CD14-positive monocyte (primary cell): ENCODE measurements around the gene HYOU1. TPM values are rescaled to one million over a fixed set of nuclear protein-coding genes. Genes with fewer than 3 reads are reported as not detected.

ENCODE experiments used
- DNase-seq, 3 donors: peaks; one replicate each; pipeline ENCODE4 v3.0.0-alpha.2; 2011 to 2022
- H2AFZ ChIP-seq: 2 replicates; pipeline ENCODE4 v1.6.0; 2012; ENCODE audit warnings: mild to moderate bottlenecking, low read depth, low read length, inconsistent platforms; ENCODE audit not compliant: insufficient read depth, poor library complexity, severe bottlenecking
- H3K27ac ChIP-seq, 2 donors: 1 replicate in 1 of 2; 2 replicates in 1 of 2; pipeline ENCODE4 v1.5.1; 2012 to 2013; ENCODE audit warnings: low read length in 2 of 2, control low read depth in 1 of 2, inconsistent platforms in 1 of 2, low read depth in 1 of 2, mild to moderate bottlenecking in 1 of 2
- H3K27me3 ChIP-seq, 2 donors: one replicate each; pipeline versions ENCODE4 v1.6.0 to v1.6.1; 2011 to 2013; ENCODE audit warnings: low read length in 2 of 2; ENCODE audit not compliant: control insufficient read depth in 2 of 2, insufficient read depth in 2 of 2
- H3K36me3 ChIP-seq, 2 donors: replicated peaks in 1 of 2; 1 replicate in 1 of 2; 2 replicates in 1 of 2; pipeline versions ENCODE4 v1.5.1 to v1.6.1; 2012 to 2013; ENCODE audit warnings: low read length in 2 of 2, control low read depth in 1 of 2, inconsistent platforms in 1 of 2, mild to moderate bottlenecking in 1 of 2; ENCODE audit not compliant: insufficient read depth in 2 of 2, control insufficient read depth in 1 of 2
- H3K4me1 ChIP-seq, 2 donors: 1 replicate in 1 of 2; 2 replicates in 1 of 2; pipeline versions ENCODE4 v1.5.1 to v1.6.1; 2012 to 2013; ENCODE audit warnings: low read length in 2 of 2, control low read depth in 1 of 2, inconsistent platforms in 1 of 2, mild to moderate bottlenecking in 1 of 2, moderate library complexity in 1 of 2; ENCODE audit not compliant: insufficient read depth in 2 of 2, control insufficient read depth in 1 of 2
- H3K4me2 ChIP-seq: replicated peaks from 2 replicates; pipeline ENCODE3; 2012; ENCODE audit warnings: low read length, moderate library complexity, mild to moderate bottlenecking; ENCODE audit not compliant: poor library complexity, severe bottlenecking; ENCODE audit errors: extremely low read depth
- H3K4me3 ChIP-seq, 3 experiments: fragments of 200-600 bp in 1 of 3; sonication (generic) in 1 of 3; replicated peaks in 1 of 3; 1 replicate in 2 of 3; 2 replicates in 1 of 3; pipeline ENCODE4 v1.5.1; 2011 to 2013; ENCODE audit warnings: low read length in 3 of 3, mild to moderate bottlenecking in 3 of 3, control low read depth in 2 of 3, low read depth in 2 of 3, inconsistent platforms in 1 of 3, moderate library complexity in 1 of 3
- H3K79me2 ChIP-seq: 2 replicates; pipeline ENCODE4 v1.6.0; 2012; ENCODE audit warnings: mild to moderate bottlenecking, control low read depth, inconsistent platforms, low read length, moderate library complexity; ENCODE audit not compliant: insufficient read depth
- H3K9ac ChIP-seq: 2 replicates; pipeline ENCODE4 v1.6.0; 2017; ENCODE audit warnings: low read length, mild to moderate bottlenecking; ENCODE audit not compliant: insufficient read depth, poor library complexity, severe bottlenecking
- H3K9me3 ChIP-seq, 2 donors: replicated peaks in 1 of 2; 1 replicate in 1 of 2; 2 replicates in 1 of 2; pipeline versions ENCODE4 v1.5.1 to v1.6.1; 2012 to 2013; ENCODE audit warnings: low read length in 2 of 2, control low read depth in 1 of 2; ENCODE audit not compliant: control insufficient read depth in 1 of 2, insufficient read depth in 1 of 2
- H4K20me1 ChIP-seq: 2 replicates; pipeline ENCODE4 v1.6.0; 2012; ENCODE audit warnings: mild to moderate bottlenecking, low read length, control low read depth, moderate library complexity; ENCODE audit not compliant: insufficient read depth
- H3K27ac Mint-ChIP-seq, 7 donors: one replicate each; pipeline ENCODE4 v1.8.0; 2020; ENCODE audit warnings: mild to moderate bottlenecking in 7 of 7, mixed read lengths in 7 of 7, moderate library complexity in 6 of 7, inconsistent platforms in 2 of 7
- H3K27me3 Mint-ChIP-seq, 3 donors: one replicate each; pipeline ENCODE4 v1.8.0; 2021 to 2022; ENCODE audit warnings: low read depth in 3 of 3, mild to moderate bottlenecking in 3 of 3, mixed read lengths in 3 of 3, moderate library complexity in 3 of 3, inconsistent platforms in 1 of 3
- H3K36me3 Mint-ChIP-seq, 2 donors: one replicate each; pipeline ENCODE4 v1.8.0; 2020; ENCODE audit warnings: mixed read lengths in 2 of 2, inconsistent platforms in 1 of 2, mild to moderate bottlenecking in 1 of 2
- H3K4me1 Mint-ChIP-seq: one replicate; pipeline ENCODE4 v1.8.0; 2020; ENCODE audit warnings: mild to moderate bottlenecking, mixed read lengths
- H3K4me3 Mint-ChIP-seq, 2 donors: one replicate each; pipeline ENCODE4 v1.8.0; 2020; ENCODE audit warnings: mild to moderate bottlenecking in 2 of 2, mixed read lengths in 2 of 2, moderate library complexity in 1 of 2
- H3K9me3 Mint-ChIP-seq, 7 donors: one replicate each; pipeline ENCODE4 v1.8.0; 2020 to 2022; ENCODE audit warnings: mixed read lengths in 7 of 7, mild to moderate bottlenecking in 6 of 7, moderate library complexity in 6 of 7, inconsistent platforms in 2 of 7
- CTCF ChIP-seq: fragments of 200-600 bp; IDR thresholded peaks from one replicate; pipeline ENCODE4 v1.8.0; 2022; ENCODE audit warnings: antibody characterized with exemption, mild to moderate bottlenecking
- WGBS: methylation state at CpG from one replicate; pipeline ENCODE4 v1.1.5; 2013; ENCODE audit warnings: missing lambda C conversion rate; ENCODE audit not compliant: insufficient coverage; 5-methylcytosine and 5-hydroxymethylcytosine counted together
- intact Hi-C, 2 donors: fragments of 100-400 bp; cut with micrococcal nuclease; formaldehyde crosslinking; loops; one replicate each; pipeline versions ENCODE4 v1.15.0 to v1.15.1; 2023
- polyA plus RNA-seq, 3 donors: library from polyadenylated mRNA; depleted of rRNA in 1 of 3; unstranded in 2 of 3; stranded (reverse) in 1 of 3; fragments of 300-500 nt in 2 of 3; fragments of >200 nt in 1 of 3; fragmentation: Illumina TruSeq in 2 of 3; gene quantifications; 1 replicate in 2 of 3; 2 replicates in 1 of 3; pipeline ENCODE4 v1.2.3, GENCODE V29; 2012 to 2021

The HYOU1 gene
- polyA plus RNA-seq, 3 donors: 8.4 to 34.9 (median 8.6) TPM

GRCh38 chr11:119085437-119085847 is 28.4 kb upstream of the HYOU1 start:
- Histone ChIP-seq H3K27me3 (no peaks in the 10 kb centered on the region), H4K20me1 (no peaks in the 10 kb centered on the region), H3K27ac (peak overlapping the region; percentile 83 to 90), H3K9ac (peak overlapping the region; percentile 67), H3K36me3 (peaks cover 22 to 23% of the 10 kb centered on the region in 2 donors), H3K4me2 (peak overlapping the region; percentile 86), H3K4me1 (peaks cover 29 to 38% of the 10 kb centered on the region in 2 donors), H3K4me3 (peak overlapping the region; percentile 50 to 96 (median 77)), H2AFZ (peak overlapping the region; percentile 91), H3K79me2 (peaks cover 20% of the 10 kb centered on the region), H3K9me3 (no peaks in the 10 kb centered on the region)
- H3K27ac Mint-ChIP-seq: peak overlapping the region; percentile 89 to 97 (median 95)
- no peak for DNase-seq
- intact Hi-C loops: loop anchor here (2.0 to 5.0 kb wide), 3 partner anchors 15 to 37 kb away; partner anchors contain the start of genes DPAGT1 (in 1 of the 2), HINFP (in 1 of the 2) and VPS11 (in 1 of the 2)
- H3K4me1 Mint-ChIP-seq: peaks cover 45% of the 10 kb centered on the region
- peaks cover 27 to 35% of the 10 kb centered on the region in 2 donors for H3K36me3 Mint-ChIP-seq
- no peak for TF ChIP-seq CTCF
- H3K27me3 Mint-ChIP-seq: peaks cover 0 to 1% (median 1%) of the 10 kb centered on the region in 3 donors
- no peaks in the 10 kb centered on the region for H3K9me3 Mint-ChIP-seq
- peak overlapping the region; percentile 92 to 98 for H3K4me3 Mint-ChIP-seq
- WGBS: 8% methylated on average over 4 of the region's 13 CpGs

- Mint-ChIP-seq H3K4me3 (peak within 1 kb of the TSS; percentile 92 to 98), H3K9me3 (no peaks in the 10 kb centered on the region), H3K36me3 (peaks cover 30 to 41% of the 10 kb centered on the region in 2 donors), H3K27me3 (peaks cover 0 to 1% (median 1%) of the 10 kb centered on the region in 3 donors), H3K4me1 (peaks cover 39% of the 10 kb centered on the region), H3K27ac (peak within 1 kb of the TSS; percentile 89 to 97 (median 95))
- peak within 1 kb of the TSS; percentile 67 for H3K9ac ChIP-seq
- peak within 1 kb of the TSS; percentile 50 to 96 (median 77) for H3K4me3 ChIP-seq
- peak within 1 kb of the TSS; percentile 86 for H3K4me2 ChIP-seq
- peak within 1 kb of the TSS; percentile 83 to 90 for H3K27ac ChIP-seq
- 0% methylated on average over 41 of the region's 45 CpGs for WGBS
- peak within 1 kb of the TSS; percentile 91 for H2AFZ ChIP-seq
- no peaks in the 10 kb centered on the region for H3K27me3 ChIP-seq
- no peaks in the 10 kb centered on the region for H4K20me1 ChIP-seq
- peaks cover 25 to 32% of the 10 kb centered on the region in 2 donors for H3K4me1 ChIP-seq
- peaks cover 28 to 29% of the 10 kb centered on the region in 2 donors for H3K36me3 ChIP-seq
- no peak for TF ChIP-seq CTCF
- no peaks in the 10 kb centered on the region for H3K9me3 ChIP-seq
- intact Hi-C loops: loop anchor here (2.0 to 5.0 kb wide), 3 partner anchors 16 to 37 kb away; partner anchors contain the start of genes DPAGT1 (in 1 of the 2), HINFP (in 1 of the 2) and VPS11 (in 1 of the 2)
- peaks cover 15% of the 10 kb centered on the region for H3K79me2 ChIP-seq
- DNase-seq: peak; percentile 87 to 97 (median 96)
These were observed 27.8 kb upstream of the HYOU1 start, which contains the start of gene HMBS for GRCh38 chr11:119084663-119085436. Gene HMBS (plus strand): TSS chr11:119084881. CDS start chr11:119085034, 153 bp downstream.
